Spinal cord (tissue), 10 donors: ENCODE data around the gene NFIA. TPM values are rescaled to one million over a fixed set of nuclear protein-coding genes. Genes with fewer than 3 reads are reported as not detected.
"Not testable (repeated sequence)": the region's sequence is repeated elsewhere in the genome, so short reads cannot be mapped to it uniquely, and the experiment has no call there.

ENCODE experiments used
- DNase-seq, 6 donors: peaks; one replicate each; pipeline versions ENCODE4 v3.0.0 to v3.0.0-alpha.2; 2013 to 2015; ENCODE audit warnings: low spot score in 6 of 6, low read depth in 4 of 6
- H3K27ac ChIP-seq: one replicate; pipeline ENCODE4 v1.5.1; 2013; ENCODE audit warnings: low read depth, low read length, control low read depth
- H3K27me3 ChIP-seq: one replicate; pipeline ENCODE4 v1.6.1; 2013; ENCODE audit warnings: low read length; ENCODE audit not compliant: control insufficient read depth, insufficient read depth
- H3K36me3 ChIP-seq: one replicate; pipeline ENCODE4 v1.6.1; 2013; ENCODE audit warnings: low read length; ENCODE audit not compliant: control insufficient read depth, insufficient read depth
- H3K4me1 ChIP-seq: one replicate; pipeline ENCODE4 v1.6.1; 2013; ENCODE audit warnings: low read length; ENCODE audit not compliant: control insufficient read depth, insufficient read depth
- H3K4me3 ChIP-seq: one replicate; pipeline ENCODE4 v1.5.1; 2013; ENCODE audit warnings: low read depth, low read length, control low read depth
- H3K9me3 ChIP-seq: one replicate; pipeline ENCODE4 v1.6.1; 2013; ENCODE audit warnings: low read length; ENCODE audit not compliant: control insufficient read depth, insufficient read depth
- WGBS: methylation state at CpG from one replicate; pipeline ENCODE4 v1.1.5; 2013; ENCODE audit warnings: missing lambda C conversion rate; ENCODE audit not compliant: insufficient coverage; 5-methylcytosine and 5-hydroxymethylcytosine counted together
- polyA plus RNA-seq, 2 donors: library from polyadenylated mRNA; unstranded; fragments of 120-200 nt; gene quantifications; one replicate each; pipeline ENCODE4 v1.2.1, GENCODE V29; 2013; ENCODE audit not compliant: insufficient read length in 2 of 2
- total RNA-seq, 2 donors: library from RNA; depleted of rRNA in 1 of 2; stranded (reverse); fragments of 120-200 nt in 1 of 2; fragments of >200 nt in 1 of 2; gene quantifications; one replicate each; pipeline versions ENCODE4 v1.2.3 to v1.2.4, GENCODE V29; 2013 to 2014
- donor health status: healthy.

NFIA gene
- total and polyA plus RNA-seq, 4 donors = 36.1 to 77.2 (median 62.5) TPM

DNA sequence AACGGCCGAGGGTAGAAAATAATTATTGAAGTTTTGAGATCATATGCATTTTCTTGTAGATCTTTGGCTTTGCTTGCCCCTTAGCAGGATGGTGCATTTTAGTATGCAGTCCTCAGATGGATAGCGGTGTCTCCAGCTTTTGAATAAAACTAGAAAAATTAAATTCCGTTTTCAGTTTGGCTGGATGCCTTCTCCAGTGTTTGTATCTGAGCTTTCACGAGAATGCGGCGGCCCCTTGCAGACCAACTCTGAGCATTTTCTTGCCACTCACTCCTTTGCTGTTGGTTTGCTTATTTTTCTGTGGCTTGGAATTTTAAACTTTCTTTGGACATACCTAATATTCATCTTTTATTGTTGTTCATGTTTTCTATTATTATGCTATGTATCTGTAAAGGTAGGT is 192.6 kb downstream of the NFIA start:
- H3K4me1 ChIP-seq = peaks cover 9% of the 10 kb centered on the region
- DNase-seq = peak in 1 of 6 donors; percentile 69
- peak overlapping the region; percentile 13 for H3K4me3 ChIP-seq
- 35% methylated on average over 4 of the region's 7 CpGs for WGBS
- H3K27ac ChIP-seq = peak overlapping the region; percentile 67
- no peaks in the 10 kb centered on the region for H3K27me3 ChIP-seq
- no peaks in the 10 kb centered on the region for H3K36me3 ChIP-seq
- no peaks in the 10 kb centered on the region for H3K9me3 ChIP-seq

DNA sequence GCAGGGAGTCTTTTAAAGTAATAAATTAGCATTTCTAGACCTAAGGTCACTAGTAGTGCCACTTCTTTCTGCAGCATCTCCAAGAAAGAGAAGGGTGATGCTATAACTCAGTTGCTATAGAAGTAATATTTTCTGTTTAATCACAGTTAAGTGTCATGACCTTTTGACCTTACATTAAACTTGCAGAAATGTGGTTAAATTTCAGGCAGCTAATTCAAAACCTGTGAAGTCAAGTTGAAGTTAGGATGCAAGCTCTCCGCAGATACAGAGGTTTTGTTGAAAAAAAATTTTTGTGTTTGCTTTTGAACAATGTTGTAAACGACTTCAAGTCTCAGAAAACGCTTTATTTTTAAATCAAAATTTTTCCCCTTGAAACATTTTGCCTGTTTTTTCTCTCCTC is 193.9 kb downstream of the NFIA start:
- no peak for DNase-seq
- no peaks in the 10 kb centered on the region for H3K36me3 ChIP-seq
- peaks cover 9% of the 10 kb centered on the region for H3K4me1 ChIP-seq
- no CpG with 5 or more reads among the region's 3 CpGs for WGBS
- no peaks in the 10 kb centered on the region for H3K27me3 ChIP-seq
- no peak overlapping the region for H3K27ac ChIP-seq
- no peak overlapping the region for H3K4me3 ChIP-seq
- H3K9me3 ChIP-seq = no peaks in the 10 kb centered on the region

DNA sequence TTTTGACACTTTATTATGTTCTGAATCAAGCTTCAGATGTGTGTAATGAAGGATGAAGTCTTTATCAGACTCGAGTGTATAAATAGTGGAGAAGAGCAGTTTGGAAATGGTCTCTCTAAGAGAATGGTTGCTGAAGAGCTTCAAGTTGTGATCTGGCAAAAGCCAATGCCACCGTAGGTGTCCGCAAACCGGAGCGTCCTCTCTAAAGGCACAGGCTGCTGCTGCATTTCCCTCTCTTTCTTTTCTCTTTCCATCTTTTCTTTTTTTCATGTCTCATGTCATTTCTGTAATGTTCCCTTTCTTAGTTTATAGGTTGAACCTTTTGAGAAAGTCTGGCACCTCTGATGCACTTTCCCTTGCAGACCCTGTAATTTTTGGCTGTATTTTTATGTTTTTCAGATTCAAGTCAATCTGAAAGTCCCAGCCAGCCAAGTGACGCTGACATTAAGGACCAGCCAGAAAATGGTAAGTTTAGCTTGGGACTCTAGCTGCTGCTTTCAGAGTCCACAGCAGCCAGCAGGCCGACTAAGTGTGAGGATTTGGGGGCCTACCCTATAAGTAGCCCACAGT is 194.8 kb downstream of the NFIA start:
- no peaks in the 10 kb centered on the region for H3K9me3 ChIP-seq
- H3K4me3 ChIP-seq = no peak overlapping the region
- DNase-seq = no peak
- H3K27ac ChIP-seq = peak overlapping the region; percentile 63
- H3K27me3 ChIP-seq = no peaks in the 10 kb centered on the region
- WGBS = 51% methylated on average over 3 of the region's 7 CpGs
- H3K36me3 ChIP-seq = no peaks in the 10 kb centered on the region
- peaks cover 6% of the 10 kb centered on the region for H3K4me1 ChIP-seq

DNA sequence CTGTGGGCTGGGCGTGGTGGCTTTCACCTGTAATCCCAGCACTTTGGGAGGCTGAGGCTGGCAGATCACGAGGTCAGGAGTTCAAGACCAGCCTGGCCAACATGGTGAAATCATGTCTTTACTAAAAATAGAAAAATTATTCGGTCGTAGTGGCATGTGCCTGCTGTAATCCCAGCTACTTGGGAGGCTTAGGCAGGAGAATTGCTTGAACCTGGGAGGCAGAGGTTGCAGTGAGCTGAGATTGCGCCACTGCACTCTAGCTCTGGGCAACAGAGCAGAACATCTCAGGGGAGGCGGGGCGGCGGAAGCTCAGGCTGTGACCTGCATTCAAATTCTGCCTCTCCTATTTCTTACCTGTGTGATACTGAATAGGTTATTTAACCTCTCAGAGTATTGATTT is 196.1 kb downstream of the NFIA start:
- DNase-seq, H3K27ac ChIP-seq, H3K9me3 ChIP-seq, H3K4me3 ChIP-seq, H3K27me3 ChIP-seq, H3K4me1 ChIP-seq, H3K36me3 ChIP-seq: not testable (repeated sequence)
- WGBS = 79% methylated on average over 4 of the region's 8 CpGs

DNA sequence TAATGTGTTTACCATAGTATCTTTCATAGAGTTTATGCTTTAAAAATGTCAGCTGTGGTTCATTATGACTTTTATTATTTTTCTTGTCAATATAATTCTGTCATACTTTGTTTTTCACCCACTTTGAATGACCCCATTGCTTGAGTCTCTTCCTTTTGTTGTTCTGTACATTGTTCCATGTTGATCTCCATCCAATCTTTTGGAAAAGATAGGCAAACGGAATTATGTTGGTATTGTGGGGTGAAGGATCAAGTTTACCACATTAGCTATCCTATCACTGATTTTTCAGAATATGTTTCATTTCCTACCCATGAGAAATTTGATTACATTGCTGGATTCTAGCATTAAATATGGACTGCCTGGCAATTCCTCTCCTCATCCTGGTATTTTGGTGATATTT is 196.6 kb downstream of the NFIA start:
- no peak overlapping the region for H3K27ac ChIP-seq
- H3K27me3 ChIP-seq = no peaks in the 10 kb centered on the region
- H3K4me3 ChIP-seq = no peak overlapping the region
- no CpG with 5 or more reads among the region's 1 CpG for WGBS
- H3K9me3 ChIP-seq = no peaks in the 10 kb centered on the region
- peaks cover 6% of the 10 kb centered on the region for H3K4me1 ChIP-seq
- no peaks in the 10 kb centered on the region for H3K36me3 ChIP-seq
- no peak for DNase-seq

DNA sequence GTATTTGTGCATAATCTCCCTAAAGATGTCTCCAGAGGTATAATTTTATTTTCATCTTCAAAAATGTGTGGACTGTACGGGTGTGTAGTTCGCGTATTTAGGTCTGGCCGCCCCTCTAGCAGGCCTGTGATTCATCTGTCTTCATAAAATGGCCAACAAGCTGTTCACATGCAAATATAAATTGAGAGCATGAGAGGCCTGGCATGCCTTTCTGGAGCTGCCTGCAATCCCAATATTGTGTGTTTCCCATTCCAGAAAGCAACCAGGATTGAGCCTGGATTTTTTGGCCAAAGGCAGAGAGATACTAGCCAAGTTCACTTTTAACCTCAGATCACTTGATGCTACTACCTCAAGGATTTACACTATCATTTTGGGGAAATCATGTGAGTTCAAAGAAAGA is 197.2 kb downstream of the NFIA start:
- 36% methylated on average over 3 of the region's 4 CpGs for WGBS
- Histone ChIP-seq H3K4me1 (peaks cover 9% of the 10 kb centered on the region), H3K36me3 (no peaks in the 10 kb centered on the region), H3K4me3 (no peak overlapping the region), H3K9me3 (no peaks in the 10 kb centered on the region), H3K27me3 (no peaks in the 10 kb centered on the region), H3K27ac (no peak overlapping the region)
- DNase-seq = peak in 2 of 6 donors; percentile 58 to 80

DNA sequence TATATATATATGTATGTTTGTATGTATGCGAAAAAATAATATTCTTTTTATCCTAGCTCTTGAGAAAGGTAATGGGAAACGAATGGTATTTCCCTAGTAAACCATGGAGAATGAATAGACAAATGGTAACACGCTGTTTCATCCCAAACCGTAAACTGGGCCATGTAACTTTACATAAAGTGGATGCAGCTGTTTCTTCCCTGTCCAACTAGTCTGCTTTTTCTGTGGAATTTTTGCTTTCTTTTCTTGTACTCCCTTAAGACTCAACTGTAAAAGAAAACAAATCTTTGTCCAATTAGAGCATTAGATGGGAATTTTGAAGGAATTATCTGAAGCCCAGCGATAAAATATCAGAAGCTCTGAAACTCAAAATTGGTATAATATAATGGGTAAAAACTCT is 198.1 kb downstream of the NFIA start:
- no peaks in the 10 kb centered on the region for H3K36me3 ChIP-seq
- no peaks in the 10 kb centered on the region for H3K27me3 ChIP-seq
- H3K27ac ChIP-seq = no peak overlapping the region
- H3K4me1 ChIP-seq = peaks cover 9% of the 10 kb centered on the region
- no peaks in the 10 kb centered on the region for H3K9me3 ChIP-seq
- no peak for DNase-seq
- no CpG with 5 or more reads among the region's 5 CpGs for WGBS
- no peak overlapping the region for H3K4me3 ChIP-seq

DNA sequence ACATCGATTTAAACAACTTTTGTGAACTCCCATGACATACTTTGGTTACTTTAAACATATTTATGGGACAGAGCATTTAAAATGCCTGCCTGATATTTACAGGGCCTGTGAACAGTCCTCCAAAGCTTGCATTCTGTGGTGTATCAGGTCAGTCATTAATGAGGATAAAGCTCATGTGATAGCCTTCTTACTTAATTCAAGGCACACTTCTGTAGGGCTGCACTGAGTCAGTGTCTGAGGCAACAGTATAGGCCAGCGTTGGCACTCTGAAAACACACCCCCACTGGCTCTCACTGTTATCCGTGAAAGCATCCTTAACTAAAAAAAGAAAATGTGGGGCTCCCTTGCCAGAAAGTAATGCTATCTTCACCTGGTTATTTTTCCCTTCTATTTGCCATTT is 200.0 kb downstream of the NFIA start:
- Histone ChIP-seq H3K36me3 (no peaks in the 10 kb centered on the region), H3K27ac (peak overlapping the region; percentile 33), H3K4me3 (no peak overlapping the region), H3K9me3 (no peaks in the 10 kb centered on the region), H3K27me3 (no peaks in the 10 kb centered on the region), H3K4me1 (peaks cover 15% of the 10 kb centered on the region)
- WGBS = 37% methylated on average over 2 of the region's 3 CpGs
- peak in 1 of 6 donors; percentile 53 for DNase-seq

DNA sequence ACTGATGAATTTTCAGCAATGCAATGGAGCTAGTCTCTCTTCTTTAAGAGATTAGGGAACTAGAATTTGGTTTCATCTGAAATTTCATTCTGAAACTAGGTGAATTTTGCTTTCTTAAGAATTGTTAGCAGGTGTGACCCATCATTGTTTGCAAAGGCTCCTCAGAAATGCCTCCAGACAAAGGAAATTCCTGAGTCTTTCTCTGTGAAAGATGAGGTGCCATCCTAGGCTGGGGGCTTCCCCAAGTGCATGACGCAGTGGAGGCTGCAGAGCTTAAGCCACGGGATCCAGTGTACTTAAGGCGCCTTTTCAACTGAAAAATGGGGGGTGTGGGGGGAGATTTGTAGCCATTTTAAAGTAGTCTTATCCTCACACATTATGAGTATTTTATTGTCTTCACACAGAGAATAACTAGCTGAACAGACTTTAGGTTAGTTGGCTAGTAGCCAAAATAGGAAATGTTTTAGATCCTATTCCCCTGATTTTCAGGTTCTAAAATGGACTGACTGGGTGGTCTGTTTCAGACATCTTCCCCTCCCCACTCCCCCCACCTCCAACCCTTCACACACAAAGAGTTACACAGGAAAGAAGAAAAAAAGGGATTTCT is 202.0 kb downstream of the NFIA start:
- H3K4me1 ChIP-seq = peaks cover 11% of the 10 kb centered on the region
- H3K4me3 ChIP-seq = no peak overlapping the region
- peak in 1 of 6 donors; percentile 58 for DNase-seq
- H3K27me3 ChIP-seq = no peaks in the 10 kb centered on the region
- 80% methylated on average over 1 of the region's 3 CpGs for WGBS
- H3K36me3 ChIP-seq = no peaks in the 10 kb centered on the region
- no peak overlapping the region for H3K27ac ChIP-seq
- H3K9me3 ChIP-seq = no peaks in the 10 kb centered on the region

DNA sequence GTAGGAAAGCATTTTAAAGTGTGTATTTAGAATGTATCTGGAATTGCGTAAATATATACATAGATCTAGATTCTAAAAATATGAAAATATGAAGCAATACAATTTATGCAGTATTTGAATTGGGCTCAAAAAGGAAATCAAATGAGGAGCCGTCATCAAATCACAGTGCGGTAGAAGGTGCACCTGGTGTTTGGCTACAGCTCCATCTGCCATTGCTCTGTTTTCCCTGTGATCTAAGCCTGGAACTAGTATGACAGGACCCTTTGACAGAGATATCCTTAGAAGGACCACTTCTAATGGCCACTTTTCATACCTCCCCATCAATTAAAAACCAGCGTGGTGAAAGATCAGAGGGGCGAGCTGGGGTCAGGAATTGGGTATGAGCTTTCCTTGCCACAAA is 202.6 kb downstream of the NFIA start:
- no peak overlapping the region for H3K27ac ChIP-seq
- no peaks in the 10 kb centered on the region for H3K27me3 ChIP-seq
- DNase-seq = no peak
- H3K9me3 ChIP-seq = no peaks in the 10 kb centered on the region
- 74% methylated on average over 4 of the region's 5 CpGs for WGBS
- no peaks in the 10 kb centered on the region for H3K36me3 ChIP-seq
- H3K4me1 ChIP-seq = peaks cover 11% of the 10 kb centered on the region
- H3K4me3 ChIP-seq = no peak overlapping the region
